DMS153 (cell line): Measurements from ENCODE around the gene PSMB5.

ENCODE experiments used
- DNase-seq: peaks from one replicate; lab custom pipeline; 2025; lab: John Stamatoyannopoulos, UW

Gene PSMB5

GRCh38 chr14:23034498-23035302 lies at the start of gene PSMB5:
TSS of gene PSMB5 (minus strand) at chr14:23034900. CDS start at chr14:23034881, 19 bp downstream.
- DNase-seq: no peak

- no peak for DNase-seq
Observed at GRCh38 chr14:23080474-23080873, 45.8 kb upstream of the PSMB5 start.

GRCh38 chr14:23079716-23080115 lies 45.0 kb upstream of the PSMB5 start:
- no peak for DNase-seq

GRCh38 chr14:23078692-23079116 lies 44.0 kb upstream of the PSMB5 start:
- DNase-seq: no peak

- DNase-seq: no peak
Observed at GRCh38 chr14:23077962-23078361, 43.3 kb upstream of the PSMB5 start.

GRCh38 chr14:23076785-23077408 lies 42.2 kb upstream of the PSMB5 start:
- no peak for DNase-seq

- no peak for DNase-seq
Observed at GRCh38 chr14:23074906-23075305, 40.2 kb upstream of the PSMB5 start.

DNA sequence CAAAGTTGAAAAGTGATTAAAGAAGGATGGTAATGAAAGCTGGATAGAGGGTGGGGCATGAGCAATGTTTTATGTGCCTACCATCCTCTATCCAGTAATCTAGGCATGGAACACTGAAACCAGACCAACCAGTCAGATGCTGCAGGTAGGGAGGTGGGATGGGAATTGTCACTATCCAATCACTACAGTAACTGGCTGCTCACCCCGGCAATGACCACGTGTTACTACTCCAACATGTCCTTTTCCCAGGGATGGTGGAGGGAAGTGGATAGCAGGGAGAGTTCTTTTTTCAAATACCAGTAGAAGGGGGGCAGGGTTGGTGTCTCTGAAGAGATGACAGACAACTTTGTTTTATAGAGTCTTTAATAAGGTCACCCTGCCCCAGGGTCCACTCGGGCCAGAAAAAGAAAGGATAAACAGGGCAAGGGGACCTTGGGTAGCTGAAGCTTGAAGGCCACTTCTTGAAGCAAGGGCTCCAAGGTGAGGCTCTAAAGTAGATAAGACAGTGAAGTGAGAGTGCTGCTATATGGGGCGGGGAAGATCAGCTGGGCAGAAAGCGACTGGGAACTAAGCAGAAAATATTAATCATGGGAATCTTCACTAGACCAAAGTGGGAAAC lies 37.3 kb upstream of the PSMB5 start:
- no peak for DNase-seq

DNA sequence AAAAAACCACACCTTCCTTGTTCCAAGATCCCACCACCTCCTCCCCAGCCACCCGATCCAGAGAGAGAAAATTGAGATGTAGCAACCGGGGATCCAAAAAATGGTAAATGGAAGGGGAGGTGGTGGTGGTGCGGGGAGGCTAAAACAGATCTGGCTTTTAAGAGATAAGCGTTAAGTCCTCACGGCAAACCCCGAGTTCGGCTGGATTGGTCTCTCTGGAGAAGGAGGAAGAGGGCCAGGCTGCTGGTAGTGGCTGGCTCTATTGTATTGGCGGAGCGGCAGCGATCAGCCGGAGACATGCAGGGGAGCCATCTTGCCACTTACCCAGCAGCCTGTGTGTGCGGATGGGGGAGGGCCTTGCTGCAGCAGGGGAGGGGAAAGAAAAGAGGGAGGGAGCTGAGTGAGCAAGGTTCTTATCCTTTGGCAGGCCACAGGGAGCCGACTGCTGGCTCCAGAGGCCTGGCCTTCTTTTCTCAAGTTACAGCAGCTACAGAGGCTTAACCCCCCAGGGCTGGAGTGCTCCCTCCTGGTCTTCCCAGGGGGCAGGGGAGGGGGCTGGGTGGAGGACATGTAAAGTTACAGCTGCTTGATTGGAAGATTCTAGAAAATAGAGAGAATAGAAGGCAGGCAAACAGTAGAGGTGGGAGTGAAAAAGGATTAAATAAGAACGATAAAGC lies 36.7 kb upstream of the PSMB5 start:
- no peak for DNase-seq

GRCh38 chr14:23070262-23071129 lies 35.8 kb upstream of the PSMB5 start:
- no peak for DNase-seq

- DNase-seq: no peak
Observed at GRCh38 chr14:23069413-23069806, 34.7 kb upstream of the PSMB5 start.

- DNase-seq: no peak
Observed at GRCh38 chr14:23068789-23069412, 34.2 kb upstream of the PSMB5 start.

DNA sequence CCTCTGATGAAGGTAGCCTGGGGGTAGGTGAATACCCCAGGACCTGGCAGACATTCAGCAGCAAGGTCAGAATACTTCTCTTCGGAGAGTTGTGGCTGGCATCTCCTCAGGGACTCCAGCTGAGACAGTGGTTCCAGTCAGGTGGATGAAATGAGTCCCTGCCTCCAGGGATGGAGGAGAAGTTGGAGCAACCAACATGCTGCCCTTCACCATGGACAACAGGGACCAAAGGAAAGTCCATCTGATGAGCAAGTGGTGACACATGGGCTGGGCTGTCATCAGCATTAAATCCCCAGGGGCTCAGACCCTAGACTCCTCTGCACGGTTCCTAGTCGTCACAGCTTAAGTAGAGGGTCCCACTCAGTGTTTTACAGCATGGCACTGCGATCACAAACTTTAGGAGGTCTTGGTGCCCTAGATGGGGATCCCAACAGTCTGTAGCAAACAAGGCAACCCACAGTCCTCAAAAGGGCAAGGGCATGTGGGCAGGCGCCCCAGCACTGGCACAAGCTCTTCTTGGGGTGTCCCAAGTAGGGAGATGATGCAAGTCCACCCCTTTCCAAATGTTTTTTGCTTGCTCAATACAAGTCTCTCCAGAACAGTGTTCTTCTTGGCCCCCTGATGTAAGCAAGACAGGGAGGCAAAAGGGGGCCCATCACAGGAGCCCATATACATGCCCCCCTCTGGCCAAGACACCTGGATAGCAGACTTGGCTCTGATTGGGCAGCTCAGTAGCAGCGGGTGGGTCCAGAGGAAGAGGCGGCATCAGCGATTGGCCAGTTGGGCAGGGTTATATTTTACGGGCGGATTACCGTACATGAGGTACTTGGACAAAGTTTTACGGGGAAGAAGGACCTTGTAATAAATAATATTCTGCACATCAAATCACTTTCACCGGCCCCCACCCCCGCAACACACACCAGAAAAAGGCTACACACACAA lies 33.4 kb upstream of the PSMB5 start:
- no peak for DNase-seq

GRCh38 chr14:23066855-23067744 lies 32.4 kb upstream of the PSMB5 start:
- DNase-seq: no peak

DNA sequence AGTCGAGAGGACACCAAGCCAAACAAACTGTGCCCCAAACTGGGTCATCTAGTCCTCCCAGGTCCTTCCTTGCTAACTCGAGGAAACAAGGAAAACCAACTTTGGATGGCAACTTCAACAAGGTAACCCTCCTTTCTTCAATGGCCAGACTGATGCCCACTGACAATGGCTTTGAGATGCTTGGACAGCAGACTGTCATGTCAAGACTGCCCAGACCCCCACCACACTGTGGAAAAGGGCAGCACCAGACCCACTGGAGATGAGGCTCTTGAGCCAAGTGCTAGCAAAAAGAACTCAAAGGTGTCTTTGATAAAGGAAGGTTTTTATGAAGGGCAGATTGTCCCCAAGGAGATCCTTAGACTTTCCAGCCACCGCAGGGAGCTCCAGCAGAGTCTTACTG lies 31.7 kb upstream of the PSMB5 start:
- no peak for DNase-seq

DNA sequence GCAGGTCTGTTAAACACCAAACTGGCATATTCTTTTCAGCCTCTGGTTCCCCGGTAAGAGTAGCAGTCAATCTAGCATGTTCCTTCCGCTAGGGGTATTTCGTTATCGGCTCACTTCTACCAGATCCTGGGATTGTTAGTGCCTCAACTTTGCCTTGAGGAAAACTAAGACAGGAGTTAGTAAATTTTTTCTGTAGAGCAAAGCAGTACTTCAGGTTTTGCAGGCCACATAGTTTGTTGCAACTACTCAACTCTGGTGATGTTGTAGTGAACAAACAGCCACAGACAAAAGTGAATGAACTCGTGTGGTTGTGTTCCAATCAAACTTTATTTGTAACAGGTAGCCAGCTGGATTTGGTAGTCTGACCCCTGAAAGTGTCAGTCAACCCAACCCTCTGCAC lies 28.9 kb upstream of the PSMB5 start:
- DNase-seq: no peak

- no peak for DNase-seq
Observed at GRCh38 chr14:23062002-23062401, 27.3 kb upstream of the PSMB5 start.

DNA sequence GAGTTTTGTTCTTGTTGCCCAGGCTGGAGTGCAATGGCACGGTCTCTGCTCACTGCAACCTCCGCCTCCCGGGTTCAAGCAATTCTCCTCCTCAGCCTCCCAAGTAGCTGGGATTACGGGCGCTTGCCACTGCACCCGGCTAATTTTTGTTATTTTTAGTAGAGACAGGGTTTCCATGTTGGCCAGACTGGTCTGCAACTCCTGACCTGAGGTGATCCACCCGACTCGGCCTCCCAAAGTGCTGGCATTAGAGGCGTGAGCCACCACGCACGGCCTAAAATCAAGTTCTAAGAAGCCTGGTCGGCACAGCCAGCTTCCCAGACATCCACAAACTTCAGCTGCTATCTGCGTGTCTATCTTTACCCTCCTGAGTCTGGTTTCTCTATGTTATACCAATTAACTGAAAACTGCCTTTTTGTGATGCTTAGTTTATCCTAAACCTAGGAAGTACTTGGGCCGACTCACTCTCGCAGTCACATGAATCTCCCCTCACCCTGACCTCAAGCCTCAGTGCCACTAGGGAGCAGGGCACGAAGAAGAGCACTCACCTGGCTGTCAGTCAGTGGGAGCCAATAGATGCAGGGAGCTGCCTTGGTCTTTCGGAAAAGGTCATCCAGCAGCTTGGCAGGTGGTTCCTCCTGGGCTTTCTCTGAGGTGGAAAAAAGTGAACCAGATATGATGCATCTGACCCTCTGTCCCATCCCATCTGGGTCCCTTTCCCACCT lies 26.0 kb upstream of the PSMB5 start:
- DNase-seq: no peak
